ENCODE measurements around the gene MYO1D. TPM values are rescaled to one million over a fixed set of nuclear protein-coding genes. Genes with fewer than 3 reads are reported as not detected.

Gene MYO1D
- total RNA-seq, 1 experiment from 2014 or later: 0.10 TPM

DNA sequence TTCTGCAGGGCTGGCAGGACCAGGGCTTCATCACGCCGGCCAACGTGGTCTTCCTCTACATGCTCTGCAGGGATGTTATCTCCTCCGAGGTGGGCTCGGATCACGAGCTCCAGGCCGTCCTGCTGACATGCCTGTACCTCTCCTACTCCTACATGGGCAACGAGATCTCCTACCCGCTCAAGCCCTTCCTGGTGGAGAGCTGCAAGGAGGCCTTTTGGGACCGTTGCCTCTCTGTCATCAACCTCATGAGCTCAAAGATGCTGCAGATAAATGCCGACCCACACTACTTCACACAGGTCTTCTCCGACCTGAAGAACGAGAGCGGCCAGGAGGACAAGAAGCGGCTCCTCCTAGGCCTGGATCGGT lies 388.8 kb downstream of the MYO1D start:
- no peak for DNase-seq (ENCODE audit: low spot score)

- no peak for DNase-seq (ENCODE audit: low spot score)
These were observed 389.3 kb downstream of the MYO1D start for GRCh38 chr17:32487473-32488176.

- DNase-seq (ENCODE audit: low spot score): peak; percentile 68
These were observed 390.0 kb downstream of the MYO1D start, which contains the start of gene CDK5R1 for GRCh38 chr17:32486701-32487472. Gene CDK5R1 (plus strand): TSS chr17:32486993. CDS start chr17:32487621, 628 bp downstream.

- peak; percentile 73 for DNase-seq (ENCODE audit: low spot score)
These were observed 390.7 kb downstream of the MYO1D start for GRCh38 chr17:32486111-32486700.

- DNase-seq (ENCODE audit: low spot score): no peak
These were observed 391.4 kb downstream of the MYO1D start for GRCh38 chr17:32485261-32486110.

GRCh38 chr17:32484628-32485027 lies 392.3 kb downstream of the MYO1D start:
- no peak for DNase-seq (ENCODE audit: low spot score)

GRCh38 chr17:32484041-32484461 lies 392.9 kb downstream of the MYO1D start:
- no peak for DNase-seq (ENCODE audit: low spot score)

- peak; percentile 92 for DNase-seq (ENCODE audit: low spot score)
These were observed 393.4 kb downstream of the MYO1D start for GRCh38 chr17:32483451-32484019.

GRCh38 chr17:32482568-32483320 lies 394.2 kb downstream of the MYO1D start:
- no peak for DNase-seq (ENCODE audit: low spot score)

DNA sequence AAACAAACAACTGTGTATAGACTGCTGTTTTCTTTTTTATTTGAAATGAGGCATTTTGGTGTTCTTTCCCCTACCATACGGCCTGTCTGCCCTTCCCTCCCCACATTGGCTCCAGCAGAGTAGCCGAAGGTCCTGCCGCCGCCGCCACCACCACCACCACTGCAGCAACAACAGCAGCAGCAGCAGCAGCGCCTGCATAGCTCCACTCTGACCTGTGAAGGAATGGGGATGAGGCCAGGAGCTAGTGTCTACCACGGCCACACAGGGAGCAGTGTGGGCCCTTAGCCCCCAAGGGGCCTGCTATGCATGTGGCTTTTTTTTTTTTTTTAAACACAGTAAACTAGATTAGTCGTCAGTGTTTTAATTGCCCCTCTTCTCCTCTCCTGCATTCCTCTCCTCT lies 395.7 kb downstream of the MYO1D start:
- DNase-seq (ENCODE audit: low spot score): no peak

DNA sequence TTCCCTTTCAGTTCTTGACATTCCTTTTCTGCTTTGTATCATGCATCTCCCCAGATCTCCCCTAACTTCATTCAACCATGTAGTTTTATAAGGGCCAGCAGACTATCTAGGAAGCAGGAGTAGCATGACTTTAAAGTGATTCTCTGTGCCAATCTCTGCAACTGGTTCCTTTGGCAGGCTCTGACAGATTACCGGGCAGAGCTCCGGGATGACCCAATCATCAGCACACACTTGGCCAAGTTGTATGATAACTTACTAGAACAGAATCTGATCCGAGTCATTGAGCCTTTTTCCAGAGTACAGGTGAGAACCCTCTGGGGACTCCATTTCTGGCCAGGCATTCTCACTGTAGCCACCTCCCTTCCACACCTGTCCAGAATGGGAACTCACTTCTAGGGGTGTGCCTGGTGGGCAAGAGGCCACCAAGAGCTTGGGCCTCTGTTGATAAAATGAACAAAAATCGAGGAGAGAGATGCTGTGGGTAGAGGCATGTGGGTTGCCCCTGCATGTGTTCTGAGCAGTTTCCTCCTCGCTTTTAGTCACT lies 397.8 kb downstream of the MYO1D start:
- no peak for DNase-seq (ENCODE audit: low spot score)

- DNase-seq (ENCODE audit: low spot score): no peak
These were observed 399.7 kb downstream of the MYO1D start for GRCh38 chr17:32477220-32477619.

GRCh38 chr17:32475258-32475657 lies 401.7 kb downstream of the MYO1D start:
- DNase-seq (ENCODE audit: low spot score): no peak

GRCh38 chr17:32471652-32472051 lies 405.3 kb downstream of the MYO1D start:
- DNase-seq (ENCODE audit: low spot score): no peak

- DNase-seq (ENCODE audit: low spot score): no peak
These were observed 406.3 kb downstream of the MYO1D start for GRCh38 chr17:32470405-32471167.

- no peak for DNase-seq (ENCODE audit: low spot score)
These were observed 409.0 kb downstream of the MYO1D start for GRCh38 chr17:32467949-32468348.

DNA sequence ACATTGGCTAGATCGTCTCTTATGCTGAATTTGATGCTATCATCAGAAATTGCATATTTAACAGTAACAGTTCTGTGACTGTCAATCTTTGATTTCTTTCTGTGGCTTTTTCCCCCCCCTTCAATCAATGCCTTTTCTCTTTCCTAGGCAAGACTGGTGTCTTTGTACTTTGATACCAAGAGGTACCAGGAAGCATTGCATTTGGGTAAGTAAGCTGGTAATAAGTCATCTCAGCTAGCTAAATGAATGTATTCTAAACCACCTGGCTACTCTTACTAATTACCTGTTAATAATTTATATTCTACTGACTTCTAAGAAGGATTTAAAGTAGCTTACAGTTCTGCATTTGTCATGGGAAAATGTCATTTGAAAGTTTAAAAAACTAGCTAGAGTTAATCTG lies 412.6 kb downstream of the MYO1D start:
- DNase-seq (ENCODE audit: low spot score): no peak

- no peak for DNase-seq (ENCODE audit: low spot score)
These were observed 413.6 kb downstream of the MYO1D start for GRCh38 chr17:32463304-32463703.

- DNase-seq (ENCODE audit: low spot score): peak; percentile 88
These were observed 414.9 kb downstream of the MYO1D start for GRCh38 chr17:32461853-32462617.
